ENCODE results near the gene KLHL29.

The KLHL29 gene

GRCh38 chr2:23645230-23645808 is 260.3 kb downstream of the KLHL29 start:
- no peak for DNase-seq

GRCh38 chr2:23647563-23647962 is 262.6 kb downstream of the KLHL29 start:
- DNase-seq = no peak

- DNase-seq = no peak
Measured at GRCh38 chr2:23649303-23649702, 264.3 kb downstream of the KLHL29 start.

GRCh38 chr2:23649819-23650218 is 264.8 kb downstream of the KLHL29 start:
- DNase-seq = peak; percentile 34

GRCh38 chr2:23651187-23652080 is 266.5 kb downstream of the KLHL29 start:
- DNase-seq = no peak

GRCh38 chr2:23653326-23653725 is 268.3 kb downstream of the KLHL29 start:
- no peak for DNase-seq

GRCh38 chr2:23654756-23655155 is 269.8 kb downstream of the KLHL29 start:
- no peak for DNase-seq

- no peak for DNase-seq
Measured at GRCh38 chr2:23655934-23656596, 271.1 kb downstream of the KLHL29 start.

GRCh38 chr2:23656597-23656973 is 271.6 kb downstream of the KLHL29 start:
- no peak for DNase-seq

- no peak for DNase-seq
Measured at GRCh38 chr2:23657371-23657770, 272.4 kb downstream of the KLHL29 start.

- no peak for DNase-seq
Measured at GRCh38 chr2:23657934-23658333, 273.0 kb downstream of the KLHL29 start.

- DNase-seq = no peak
Measured at GRCh38 chr2:23658466-23658942, 273.5 kb downstream of the KLHL29 start.

- DNase-seq = no peak
Measured at GRCh38 chr2:23659328-23659727, 274.3 kb downstream of the KLHL29 start.

- no peak for DNase-seq
Measured at GRCh38 chr2:23659773-23660172, 274.8 kb downstream of the KLHL29 start.

- no peak for DNase-seq
Measured at GRCh38 chr2:23660237-23660636, 275.3 kb downstream of the KLHL29 start.

- no peak for DNase-seq
Measured at GRCh38 chr2:23661276-23662050, 276.5 kb downstream of the KLHL29 start.

GRCh38 chr2:23662466-23662865 is 277.5 kb downstream of the KLHL29 start:
- DNase-seq = no peak

- DNase-seq = no peak
Measured at GRCh38 chr2:23662941-23663920, 278.3 kb downstream of the KLHL29 start.

GRCh38 chr2:23664066-23664788 is 279.2 kb downstream of the KLHL29 start:
- DNase-seq = no peak

- DNase-seq = no peak
Measured at GRCh38 chr2:23666241-23666979, 281.4 kb downstream of the KLHL29 start.

All from NCI-H1694 treated with DMSO at 0.1 percent for 48 hours (cell line).